Transverse colon (tissue), 3 donors: Measurements from ENCODE around the gene CSNK1D.

ENCODE experiments used
- EP300 ChIP-seq: sonication (generic); formaldehyde crosslinking; IDR thresholded peaks from one replicate; pipeline ENCODE4 v1.6.1; 2017; ENCODE audit warnings: antibody characterized with exemption, low read depth
- TF ChIP-seq, protein P1 (sequence below), 5 experiments: fragments of 200-600 bp in 3 of 5; fragments of 450-650 bp in 2 of 5; sonication (generic) in 3 of 5; IDR thresholded peaks; 1 replicate in 2 of 5; 2 replicates in 3 of 5; pipeline ENCODE4 v1.5.1; 2016 to 2017; ENCODE audit warnings: antibody characterized with exemption in 5 of 5, inconsistent platforms in 3 of 5, mild to moderate bottlenecking in 2 of 5, moderate library complexity in 1 of 5

DNA sequence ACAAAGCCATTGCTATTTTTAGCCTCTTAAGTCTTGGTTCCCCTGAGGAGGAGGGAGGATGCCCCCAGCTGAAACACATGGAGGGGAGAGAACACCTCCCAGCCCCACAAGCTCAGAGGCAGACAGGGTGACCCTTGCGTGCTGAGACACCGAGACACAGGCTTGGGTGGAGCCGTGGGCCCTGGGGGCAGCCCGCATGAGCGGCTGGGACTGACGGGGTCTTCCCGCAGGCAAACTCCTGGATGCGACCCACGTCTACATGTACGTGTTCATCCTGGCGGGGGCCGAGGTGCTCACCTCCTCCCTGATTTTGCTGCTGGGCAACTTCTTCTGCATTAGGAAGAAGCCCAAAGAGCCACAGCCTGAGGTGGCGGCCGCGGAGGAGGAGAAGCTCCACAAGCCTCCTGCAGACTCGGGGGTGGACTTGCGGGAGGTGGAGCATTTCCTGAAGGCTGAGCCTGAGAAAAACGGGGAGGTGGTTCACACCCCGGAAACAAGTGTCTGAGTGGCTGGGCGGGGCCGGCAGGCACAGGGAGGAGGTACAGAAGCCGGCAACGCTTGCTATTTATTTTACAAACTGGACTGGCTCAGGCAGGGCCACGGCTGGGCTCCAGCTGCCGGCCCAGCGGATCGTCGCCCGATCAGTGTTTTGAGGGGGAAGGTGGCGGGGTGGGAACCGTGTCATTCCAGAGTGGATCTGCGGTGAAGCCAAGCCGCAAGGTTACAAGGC is 34.9 kb downstream of the CSNK1D start:
- no peak for TF ChIP-seq EP300
- TF ChIP-seq, protein P1, sequence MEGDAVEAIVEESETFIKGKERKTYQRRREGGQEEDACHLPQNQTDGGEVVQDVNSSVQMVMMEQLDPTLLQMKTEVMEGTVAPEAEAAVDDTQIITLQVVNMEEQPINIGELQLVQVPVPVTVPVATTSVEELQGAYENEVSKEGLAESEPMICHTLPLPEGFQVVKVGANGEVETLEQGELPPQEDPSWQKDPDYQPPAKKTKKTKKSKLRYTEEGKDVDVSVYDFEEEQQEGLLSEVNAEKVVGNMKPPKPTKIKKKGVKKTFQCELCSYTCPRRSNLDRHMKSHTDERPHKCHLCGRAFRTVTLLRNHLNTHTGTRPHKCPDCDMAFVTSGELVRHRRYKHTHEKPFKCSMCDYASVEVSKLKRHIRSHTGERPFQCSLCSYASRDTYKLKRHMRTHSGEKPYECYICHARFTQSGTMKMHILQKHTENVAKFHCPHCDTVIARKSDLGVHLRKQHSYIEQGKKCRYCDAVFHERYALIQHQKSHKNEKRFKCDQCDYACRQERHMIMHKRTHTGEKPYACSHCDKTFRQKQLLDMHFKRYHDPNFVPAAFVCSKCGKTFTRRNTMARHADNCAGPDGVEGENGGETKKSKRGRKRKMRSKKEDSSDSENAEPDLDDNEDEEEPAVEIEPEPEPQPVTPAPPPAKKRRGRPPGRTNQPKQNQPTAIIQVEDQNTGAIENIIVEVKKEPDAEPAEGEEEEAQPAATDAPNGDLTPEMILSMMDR (IDR thresholded peaks at IDR 0.05): no peak
